Stimulated activated memory B cell treated with anti-CD40 and anti-IgM and Interleukin-4, amounts not matched to agents 10 μg/mL and 1 μg/mL and 100 μg/mL, for 72 hours (primary cell): ENCODE measurements around the gene RPL15.
"Not testable (repeated sequence)": the region's sequence is repeated elsewhere in the genome, so short reads cannot be mapped to it uniquely, and the experiment has no call there.

ENCODE experiments used
- ATAC-seq: fragments of 150-1000 bp; cut with Tn5 transposase; 2 replicates; pipeline ENCODE4 v1.10.0; 2021
- H3K27ac Mint-ChIP-seq: one replicate; pipeline ENCODE4 v1.8.0; 2022; ENCODE audit warnings: mild to moderate bottlenecking, mixed read lengths
- H3K27me3 Mint-ChIP-seq: one replicate; pipeline ENCODE4 v1.8.0; 2022; ENCODE audit warnings: mixed read lengths
- H3K36me3 Mint-ChIP-seq: one replicate; pipeline ENCODE4 v1.8.0; 2022; ENCODE audit warnings: mixed read lengths
- H3K4me1 Mint-ChIP-seq: one replicate; pipeline ENCODE4 v1.8.0; 2022; ENCODE audit warnings: mixed read lengths
- H3K4me3 Mint-ChIP-seq: one replicate; pipeline ENCODE4 v1.8.0; 2022; ENCODE audit warnings: mild to moderate bottlenecking, moderate library complexity, mixed read lengths
- H3K9me3 Mint-ChIP-seq: one replicate; pipeline ENCODE4 v1.8.0; 2022; ENCODE audit warnings: mixed read lengths

Gene RPL15

DNA sequence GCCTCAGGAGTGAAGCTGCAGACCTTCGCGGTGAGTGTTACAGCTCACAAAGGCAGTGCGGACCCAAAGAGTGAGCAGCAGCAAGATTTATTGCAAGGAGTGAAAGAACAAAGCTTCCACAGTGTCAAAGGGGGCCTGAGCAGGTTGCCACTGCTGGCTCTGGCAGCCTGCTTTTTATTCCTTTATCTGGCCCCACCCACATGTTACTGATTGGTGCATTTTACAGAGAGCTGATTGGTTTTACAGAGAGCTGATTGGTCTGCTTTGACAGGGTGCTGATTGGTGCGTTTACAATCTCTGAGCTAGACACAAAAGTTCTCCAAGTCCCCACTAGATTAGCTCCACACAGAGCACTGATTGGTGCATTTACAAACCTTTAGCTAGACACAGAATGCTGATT, 34.9 kb upstream of the RPL15 start:
- H3K36me3 Mint-ChIP-seq, result peaks cover 18% of the 10 kb centered on the region
- not testable (repeated sequence) for H3K4me1 Mint-ChIP-seq, H3K9me3 Mint-ChIP-seq, H3K27me3 Mint-ChIP-seq, H3K27ac Mint-ChIP-seq, ATAC-seq, H3K4me3 Mint-ChIP-seq

DNA sequence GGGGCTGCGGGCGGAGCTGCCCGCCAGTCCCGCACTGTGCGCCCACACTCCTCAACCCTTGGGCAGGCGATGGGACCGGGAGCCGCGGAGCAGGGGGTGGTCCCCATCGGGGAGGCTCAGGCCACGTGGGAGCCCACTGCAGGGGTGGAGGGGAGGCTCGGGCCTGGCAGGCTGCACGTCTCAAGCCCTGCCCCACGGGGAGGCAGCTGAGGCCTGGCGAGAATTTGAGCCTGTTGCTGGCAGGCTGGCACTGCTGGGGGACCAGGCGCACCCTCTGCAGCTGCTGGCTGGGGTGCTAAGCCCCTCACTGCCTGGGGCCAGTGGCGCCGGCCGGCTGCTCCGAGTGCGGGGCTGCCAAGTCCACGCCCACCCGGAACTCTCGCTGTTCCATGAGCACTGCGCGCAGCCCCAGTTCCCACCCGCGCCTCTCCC, 34.4 kb upstream of the RPL15 start:
- peaks cover 10% of the 10 kb centered on the region for H3K4me1 Mint-ChIP-seq
- ATAC-seq, result peak; percentile 47
- peaks cover 18% of the 10 kb centered on the region for H3K36me3 Mint-ChIP-seq
- H3K27me3 Mint-ChIP-seq, result no peaks in the 10 kb centered on the region
- no peaks in the 10 kb centered on the region for H3K9me3 Mint-ChIP-seq
- H3K4me3 Mint-ChIP-seq, result no peak overlapping the region
- H3K27ac Mint-ChIP-seq, result no peak overlapping the region

DNA sequence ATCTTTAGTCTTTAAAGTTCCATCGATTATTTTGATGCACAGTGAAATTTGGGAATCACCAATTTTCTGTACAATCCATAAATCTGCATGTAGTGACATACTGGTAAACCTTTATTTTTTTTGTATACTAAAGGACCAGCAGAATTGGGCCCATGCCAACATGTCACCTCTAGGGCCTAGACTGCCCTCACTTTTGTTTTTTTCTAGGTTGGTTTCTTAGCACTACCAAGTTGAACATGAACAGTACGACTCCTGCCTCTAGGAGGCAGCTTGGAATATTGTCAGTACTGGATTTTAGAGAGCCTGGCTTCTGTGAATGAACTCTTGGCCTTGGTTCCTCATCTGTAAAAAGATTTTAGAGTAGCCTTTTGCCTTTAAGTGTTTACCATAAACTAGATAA, 32.5 kb upstream of the RPL15 start:
- ATAC-seq, result no peak
- H3K4me1 Mint-ChIP-seq, result no peaks in the 10 kb centered on the region
- H3K9me3 Mint-ChIP-seq, result no peaks in the 10 kb centered on the region
- H3K27ac Mint-ChIP-seq, result no peak overlapping the region
- H3K36me3 Mint-ChIP-seq, result peaks cover 13% of the 10 kb centered on the region
- no peak overlapping the region for H3K4me3 Mint-ChIP-seq
- no peaks in the 10 kb centered on the region for H3K27me3 Mint-ChIP-seq

DNA sequence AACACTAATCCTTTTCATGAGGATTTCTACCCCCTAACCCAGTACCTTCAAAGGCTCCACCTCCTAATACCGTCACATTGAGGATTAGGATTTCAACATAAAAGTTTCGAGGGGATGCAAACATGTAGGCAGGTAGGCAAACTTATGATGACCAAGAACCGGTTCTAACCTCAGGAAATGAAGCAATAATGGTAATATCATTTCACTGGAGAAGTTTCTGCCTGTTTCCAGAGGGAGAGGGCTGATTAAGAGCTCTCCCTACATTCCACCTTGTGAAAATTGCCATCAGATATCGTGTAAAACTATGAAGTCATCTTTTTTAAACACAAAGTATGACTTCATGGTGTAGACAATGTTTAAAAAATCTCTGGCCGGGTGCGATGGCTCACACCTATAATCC, 31.7 kb upstream of the RPL15 start:
- Mint-ChIP-seq H3K4me1 (no peaks in the 10 kb centered on the region), H3K9me3 (no peaks in the 10 kb centered on the region), H3K36me3 (peaks cover 13% of the 10 kb centered on the region), H3K27ac (no peak overlapping the region), H3K27me3 (no peaks in the 10 kb centered on the region), H3K4me3 (no peak overlapping the region)
- no peak for ATAC-seq

DNA sequence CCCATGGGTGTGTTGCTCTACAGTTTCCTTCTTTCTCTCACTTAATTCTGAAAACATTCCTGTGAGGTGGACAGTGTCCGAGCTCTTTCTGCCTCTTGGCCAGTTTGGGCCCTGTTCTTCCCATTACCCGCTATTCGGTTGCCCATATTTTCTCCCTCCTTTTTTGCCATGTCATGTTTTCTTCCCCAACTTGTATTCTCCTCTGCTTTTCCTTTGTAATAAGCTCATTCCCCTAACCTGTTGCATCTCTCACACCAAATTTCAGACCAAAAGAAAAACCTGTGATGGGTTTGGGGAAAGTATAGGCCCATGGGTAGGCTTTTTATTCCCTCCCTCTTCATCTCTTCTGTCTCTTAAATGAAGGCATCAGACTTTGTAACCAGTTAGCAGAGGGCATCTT, 30.6 kb upstream of the RPL15 start:
- peaks cover 11% of the 10 kb centered on the region for H3K36me3 Mint-ChIP-seq
- no peaks in the 10 kb centered on the region for H3K4me1 Mint-ChIP-seq
- no peaks in the 10 kb centered on the region for H3K9me3 Mint-ChIP-seq
- H3K27ac Mint-ChIP-seq, result peak overlapping the region; percentile 32
- no peaks in the 10 kb centered on the region for H3K27me3 Mint-ChIP-seq
- ATAC-seq, result no peak
- H3K4me3 Mint-ChIP-seq, result no peak overlapping the region

DNA sequence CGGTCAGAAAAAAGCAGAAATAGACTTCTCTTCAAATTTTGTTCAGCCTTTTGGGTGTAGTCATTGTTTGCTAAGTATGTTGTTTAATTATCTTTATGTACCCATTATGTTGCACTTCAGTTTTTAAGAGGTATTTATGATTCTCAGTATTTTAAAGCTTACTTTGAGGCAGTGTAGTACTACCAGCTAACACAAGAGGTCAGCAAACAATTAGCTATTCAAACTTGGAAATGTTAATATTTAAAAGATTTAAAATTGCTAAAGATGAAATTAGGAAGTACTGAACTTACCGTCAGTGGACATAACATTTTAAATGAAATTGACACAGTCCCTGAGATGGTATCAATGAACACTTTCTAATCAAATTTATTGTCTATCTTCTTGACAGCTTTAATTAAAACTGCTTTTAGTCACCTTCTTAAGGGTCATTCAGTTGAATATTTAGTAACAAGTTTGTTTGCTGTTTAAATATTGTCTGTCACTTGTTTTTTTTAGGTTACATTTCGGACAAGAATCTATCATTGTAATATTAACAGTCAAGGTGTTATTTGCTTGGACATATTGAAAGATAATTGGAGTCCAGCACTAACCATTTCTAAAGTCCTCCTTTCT, 28.2 kb upstream of the RPL15 start:
- Mint-ChIP-seq H3K27me3 (no peaks in the 10 kb centered on the region), H3K4me1 (no peaks in the 10 kb centered on the region), H3K4me3 (no peak overlapping the region), H3K27ac (no peak overlapping the region), H3K36me3 (peaks cover 11% of the 10 kb centered on the region), H3K9me3 (no peaks in the 10 kb centered on the region)
- no peak for ATAC-seq

DNA sequence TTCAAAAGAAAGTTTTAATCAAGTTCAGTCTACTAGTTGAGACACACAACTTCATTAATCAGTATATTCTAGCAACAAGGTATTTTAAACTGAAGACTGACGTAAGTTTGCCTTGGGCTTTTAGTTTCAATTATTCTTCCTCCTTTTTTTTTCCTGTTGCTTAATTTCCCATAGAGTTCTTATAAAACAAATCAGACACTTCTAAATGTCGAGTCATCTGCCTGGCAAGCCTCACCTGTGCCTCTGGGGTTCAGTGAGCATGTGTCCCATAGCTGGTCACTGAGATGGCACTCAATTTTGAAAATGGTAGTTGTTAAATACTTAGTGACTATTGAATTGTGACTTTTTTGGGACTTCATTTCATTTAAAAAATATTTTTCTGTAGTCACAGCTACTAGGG, 27.5 kb upstream of the RPL15 start:
- no peaks in the 10 kb centered on the region for H3K9me3 Mint-ChIP-seq
- H3K27ac Mint-ChIP-seq, result no peak overlapping the region
- no peaks in the 10 kb centered on the region for H3K27me3 Mint-ChIP-seq
- peaks cover 13% of the 10 kb centered on the region for H3K36me3 Mint-ChIP-seq
- H3K4me1 Mint-ChIP-seq, result no peaks in the 10 kb centered on the region
- H3K4me3 Mint-ChIP-seq, result no peak overlapping the region
- ATAC-seq, result no peak

DNA sequence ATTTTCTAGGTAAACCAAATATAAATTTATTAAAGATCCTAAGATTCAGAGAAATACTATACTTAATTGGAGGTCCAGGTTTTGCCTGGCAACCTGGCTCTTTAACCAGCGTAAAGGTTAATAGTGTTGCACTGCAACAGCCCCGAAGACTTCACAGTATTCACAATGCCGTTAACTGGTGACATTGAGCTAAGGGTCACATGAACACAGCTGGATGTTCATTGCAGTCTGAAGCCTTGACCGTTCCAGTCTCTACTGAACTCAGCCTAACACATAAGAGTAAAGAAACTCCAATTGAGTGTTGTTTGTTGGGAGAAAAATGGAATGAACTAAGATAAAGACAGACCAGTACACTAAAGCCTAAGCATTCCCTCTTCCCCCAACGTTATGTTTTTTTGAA, 27.0 kb upstream of the RPL15 start:
- Mint-ChIP-seq H3K27me3 (no peaks in the 10 kb centered on the region), H3K36me3 (peaks cover 19% of the 10 kb centered on the region), H3K4me3 (no peak overlapping the region), H3K4me1 (no peaks in the 10 kb centered on the region), H3K27ac (no peak overlapping the region), H3K9me3 (no peaks in the 10 kb centered on the region)
- ATAC-seq, result no peak

DNA sequence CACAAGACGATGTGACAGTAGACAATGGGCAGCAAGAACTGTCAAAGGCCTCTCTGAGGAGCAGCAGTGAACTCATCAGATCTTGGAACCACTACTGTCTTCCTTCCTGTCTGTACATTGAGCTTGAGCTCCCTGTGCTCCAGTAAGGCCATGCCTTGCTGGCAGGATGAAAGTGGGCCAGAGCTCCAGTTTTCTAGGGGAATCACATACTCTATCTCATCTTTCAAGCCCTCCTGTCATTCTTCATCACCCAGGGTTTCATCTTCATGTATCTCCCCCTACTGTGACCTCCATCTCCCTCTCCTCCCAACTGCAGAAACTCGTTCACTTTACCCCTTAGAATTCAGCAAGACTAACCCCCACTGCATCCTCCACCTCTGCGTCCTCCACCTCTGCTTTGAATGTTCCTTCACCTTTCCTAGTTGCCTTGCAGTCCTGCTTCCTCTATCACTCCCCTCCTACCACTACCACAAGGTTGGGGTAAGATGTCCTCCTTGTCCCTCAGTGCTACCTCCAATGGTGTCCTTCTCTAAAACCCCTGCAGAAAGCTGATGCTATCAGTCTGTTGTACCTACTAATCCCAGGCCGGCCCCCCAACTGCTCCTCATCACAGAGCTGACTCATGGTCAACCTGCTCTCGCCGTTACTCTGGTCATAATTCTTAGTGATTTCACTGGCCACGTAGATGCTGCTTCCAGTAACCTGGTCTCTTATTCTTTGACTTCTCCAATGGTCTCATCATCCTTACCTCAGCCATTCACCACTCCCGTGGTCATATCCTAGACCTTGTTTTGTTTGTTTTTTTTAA, 22.5 kb upstream of the RPL15 start:
- Mint-ChIP-seq H3K36me3 (peaks cover 53% of the 10 kb centered on the region), H3K27me3 (no peaks in the 10 kb centered on the region), H3K9me3 (no peaks in the 10 kb centered on the region), H3K27ac (no peak overlapping the region), H3K4me3 (no peak overlapping the region), H3K4me1 (no peaks in the 10 kb centered on the region)
- no peak for ATAC-seq

DNA sequence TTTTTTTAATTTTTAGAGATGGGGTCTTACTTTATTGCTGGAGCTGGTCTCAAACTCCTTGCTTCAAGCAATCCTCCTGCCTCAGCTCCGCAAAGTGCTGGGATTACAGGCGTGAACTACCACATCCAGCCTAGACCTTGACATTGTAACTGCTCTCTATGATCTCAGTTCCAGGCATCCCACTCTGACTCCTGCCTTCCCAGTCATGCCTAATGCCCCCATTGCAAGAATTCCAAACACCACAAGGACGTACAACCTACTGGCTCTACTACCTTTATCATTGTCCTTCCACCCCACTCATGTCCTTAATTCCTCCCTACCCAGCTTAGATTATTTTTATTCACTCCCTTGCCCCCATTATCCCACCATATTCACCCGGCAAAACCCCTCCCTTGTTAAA, 21.8 kb upstream of the RPL15 start:
- H3K4me3 Mint-ChIP-seq, result no peak overlapping the region
- ATAC-seq, result no peak
- H3K27me3 Mint-ChIP-seq, result no peaks in the 10 kb centered on the region
- H3K36me3 Mint-ChIP-seq, result peaks cover 59% of the 10 kb centered on the region
- H3K27ac Mint-ChIP-seq, result no peak overlapping the region
- H3K9me3 Mint-ChIP-seq, result no peaks in the 10 kb centered on the region
- H3K4me1 Mint-ChIP-seq, result no peaks in the 10 kb centered on the region

DNA sequence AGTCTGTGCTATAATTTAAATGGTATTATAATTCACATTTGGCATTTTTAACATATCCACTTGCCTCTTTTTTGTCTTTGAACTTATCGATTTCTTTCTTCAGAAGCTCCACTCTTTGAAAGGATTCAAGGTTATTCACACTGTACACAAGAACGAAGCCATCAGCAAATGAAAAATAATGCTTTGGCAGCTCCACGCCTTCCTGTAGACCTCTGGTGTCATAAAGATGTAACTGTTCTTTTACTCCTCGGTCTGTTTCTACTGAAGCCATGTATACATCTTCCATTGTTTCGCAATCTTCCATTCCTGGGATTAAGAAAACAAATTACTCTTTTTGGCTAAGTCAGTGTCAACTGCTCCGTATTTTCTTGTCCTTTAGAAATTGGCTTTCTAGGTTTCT, 16.2 kb upstream of the RPL15 start:
- Mint-ChIP-seq H3K4me3 (no peak overlapping the region), H3K9me3 (peaks cover 5% of the 10 kb centered on the region), H3K27me3 (no peaks in the 10 kb centered on the region), H3K36me3 (peaks cover 70% of the 10 kb centered on the region), H3K4me1 (no peaks in the 10 kb centered on the region), H3K27ac (no peak overlapping the region)
- no peak for ATAC-seq

DNA sequence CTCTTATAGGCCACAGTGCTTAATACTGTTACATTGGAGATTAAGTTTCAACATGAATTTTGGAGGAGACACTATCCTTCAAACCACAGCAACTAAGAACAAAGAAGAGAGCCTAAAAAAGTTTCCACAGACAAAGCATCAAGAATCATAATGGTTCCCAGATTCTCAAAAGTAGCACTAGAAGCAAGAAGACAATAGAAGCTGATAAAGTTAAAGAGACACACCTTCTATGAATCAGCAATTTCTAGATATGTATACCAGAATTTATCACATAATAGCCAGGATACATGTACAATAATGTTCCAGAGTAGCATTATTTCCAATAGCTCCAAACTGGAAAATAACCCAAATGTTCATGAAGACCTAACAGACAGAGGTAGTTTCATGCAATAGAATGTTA, 12.4 kb upstream of the RPL15 start:
- no peak overlapping the region for H3K4me3 Mint-ChIP-seq
- peaks cover 5% of the 10 kb centered on the region for H3K9me3 Mint-ChIP-seq
- H3K4me1 Mint-ChIP-seq, result no peaks in the 10 kb centered on the region
- no peak overlapping the region for H3K27ac Mint-ChIP-seq
- ATAC-seq, result no peak
- peaks cover 48% of the 10 kb centered on the region for H3K36me3 Mint-ChIP-seq
- no peaks in the 10 kb centered on the region for H3K27me3 Mint-ChIP-seq

DNA sequence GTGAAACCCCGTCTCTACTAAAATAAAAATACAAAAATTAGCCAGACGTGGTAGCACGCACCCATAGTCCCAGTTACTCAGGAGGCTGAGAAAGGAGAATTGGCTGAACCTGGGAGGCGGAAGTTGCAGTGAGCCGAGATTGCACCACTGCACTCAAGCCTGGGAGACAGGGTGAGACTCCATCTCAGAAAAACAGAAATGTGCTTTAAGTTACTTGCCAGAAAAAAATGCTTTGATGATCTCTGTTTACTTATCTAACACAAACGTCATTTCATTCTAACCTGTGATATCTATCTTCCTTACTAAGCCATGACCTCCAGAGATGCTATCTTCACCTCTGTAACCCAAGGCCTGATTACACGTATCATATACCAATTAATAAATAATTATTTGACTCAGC, 7.6 kb upstream of the RPL15 start:
- Mint-ChIP-seq H3K36me3 (peaks cover 24% of the 10 kb centered on the region), H3K4me1 (no peaks in the 10 kb centered on the region), H3K27me3 (no peaks in the 10 kb centered on the region), H3K4me3 (no peak overlapping the region), H3K27ac (no peak overlapping the region), H3K9me3 (no peaks in the 10 kb centered on the region)
- ATAC-seq, result no peak

DNA sequence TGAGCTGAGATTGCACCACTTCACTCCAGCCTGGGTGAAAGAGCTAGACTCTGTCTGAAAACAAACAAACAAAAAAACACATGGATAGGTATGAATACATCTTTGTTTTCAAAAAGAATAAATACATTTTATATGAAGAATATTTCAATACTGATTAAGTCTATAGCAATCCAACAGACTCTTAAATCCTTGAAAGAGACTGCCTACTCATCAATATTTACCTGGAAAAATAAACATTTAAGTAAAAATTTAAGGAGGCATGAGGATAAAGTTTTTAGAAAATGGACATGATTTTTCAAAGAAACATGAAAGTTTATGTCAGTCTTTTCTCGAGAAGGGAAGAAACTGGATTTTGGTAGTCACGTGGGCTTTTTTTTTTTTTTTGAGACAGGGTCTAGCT, 5.5 kb upstream of the RPL15 start:
- ATAC-seq, result no peak
- no peaks in the 10 kb centered on the region for H3K9me3 Mint-ChIP-seq
- no peak overlapping the region for H3K4me3 Mint-ChIP-seq
- H3K36me3 Mint-ChIP-seq, result peaks cover 9% of the 10 kb centered on the region
- H3K27me3 Mint-ChIP-seq, result no peaks in the 10 kb centered on the region
- no peak overlapping the region for H3K27ac Mint-ChIP-seq
- H3K4me1 Mint-ChIP-seq, result peaks cover 11% of the 10 kb centered on the region

DNA sequence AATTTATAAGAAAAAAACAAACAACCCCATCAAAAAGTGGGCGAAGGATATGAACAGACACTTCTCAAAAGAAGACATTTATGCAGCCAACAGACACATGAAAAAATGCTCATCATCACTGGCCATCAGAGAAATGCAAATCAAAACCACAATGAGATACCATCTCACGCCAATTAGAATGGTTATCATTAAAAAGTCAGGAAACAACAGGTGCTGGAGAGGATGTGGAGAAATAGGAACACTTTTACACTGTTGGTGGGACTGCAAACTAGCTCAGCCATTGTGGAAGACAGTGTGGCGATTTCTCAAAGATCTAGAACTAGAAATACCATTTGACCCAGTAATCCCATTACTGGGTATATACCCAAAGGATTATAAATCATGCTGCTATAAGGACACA, 4.6 kb upstream of the RPL15 start:
- H3K27ac Mint-ChIP-seq, ATAC-seq, H3K9me3 Mint-ChIP-seq, H3K27me3 Mint-ChIP-seq, H3K4me3 Mint-ChIP-seq: not testable (repeated sequence)
- Mint-ChIP-seq H3K4me1 (peaks cover 14% of the 10 kb centered on the region), H3K36me3 (peaks cover 13% of the 10 kb centered on the region)

DNA sequence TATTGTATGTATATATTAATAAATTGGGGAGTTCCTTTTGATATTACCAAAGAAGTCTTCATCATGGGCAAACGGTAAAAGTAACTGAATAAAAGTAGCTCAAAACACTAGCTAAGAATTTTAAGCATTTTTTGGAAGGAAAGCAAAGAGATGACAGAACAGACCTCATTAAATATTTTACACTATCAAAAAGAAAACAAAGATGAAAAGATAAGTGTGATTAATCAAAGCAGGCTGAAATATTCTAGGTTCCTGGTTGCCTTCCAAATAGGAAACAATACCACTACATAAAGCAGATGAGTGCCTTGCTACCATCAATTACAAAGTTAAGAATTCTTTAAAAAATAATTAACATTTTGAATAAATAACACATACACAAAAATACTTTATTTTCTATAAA, 3.8 kb upstream of the RPL15 start:
- Mint-ChIP-seq H3K27me3 (no peaks in the 10 kb centered on the region), H3K4me3 (no peak overlapping the region), H3K9me3 (no peaks in the 10 kb centered on the region), H3K27ac (no peak overlapping the region), H3K36me3 (peaks cover 22% of the 10 kb centered on the region), H3K4me1 (peaks cover 23% of the 10 kb centered on the region)
- ATAC-seq, result no peak
